ENCODE measurements around the gene SAMHD1.

SAMHD1 gene

GRCh38 chr20:36866164-36866563, 85.3 kb downstream of the SAMHD1 start:
- H3K9ac ChIP-seq (ENCODE audit: low read depth, low read length), result no peak overlapping the region
- no peaks in the 10 kb centered on the region for H3K36me3 ChIP-seq (ENCODE audit: insufficient read depth, low read depth, low read length)
- peaks cover 14% of the 10 kb centered on the region; the same call in 1 of the 2 replicates for H3K27me3 ChIP-seq (ENCODE audit: insufficient read depth, low read length)
- H3K4me3 ChIP-seq (ENCODE audit: low read length), result no peak overlapping the region
- no peak overlapping the region for H3K27ac ChIP-seq (ENCODE audit: low read length)
- H3K9me3 ChIP-seq (ENCODE audit: insufficient read depth, low read depth, low read length), result no peaks in the 10 kb centered on the region
- H3K4me1 ChIP-seq (ENCODE audit: insufficient read depth, low read length), result peaks cover 17% of the 10 kb centered on the region; the same call in 1 of the 2 replicates

- H3K9me3 ChIP-seq (ENCODE audit: insufficient read depth, low read depth, low read length), result no peaks in the 10 kb centered on the region
- H3K4me1 ChIP-seq (ENCODE audit: insufficient read depth, low read length), result peaks cover 18% of the 10 kb centered on the region; the same call in 1 of the 2 replicates
- no peak overlapping the region for H3K27ac ChIP-seq (ENCODE audit: low read length)
- H3K36me3 ChIP-seq (ENCODE audit: insufficient read depth, low read depth, low read length), result no peaks in the 10 kb centered on the region
- H3K9ac ChIP-seq (ENCODE audit: low read depth, low read length), result no peak overlapping the region
- no peak overlapping the region for H3K4me3 ChIP-seq (ENCODE audit: low read length)
- peaks cover 17% of the 10 kb centered on the region; the same call in 1 of the 2 replicates for H3K27me3 ChIP-seq (ENCODE audit: insufficient read depth, low read length)
Measured at GRCh38 chr20:36865861-36866149, 85.7 kb downstream of the SAMHD1 start.

GRCh38 chr20:36865076-36865860, 86.2 kb downstream of the SAMHD1 start:
- H3K27me3 ChIP-seq (ENCODE audit: insufficient read depth, low read length), result peaks cover 17% of the 10 kb centered on the region; the same call in 1 of the 2 replicates
- H3K27ac ChIP-seq (ENCODE audit: low read length), result no peak overlapping the region
- H3K4me3 ChIP-seq (ENCODE audit: low read length), result peak overlapping the region; percentile 44; the same call in 1 of the 2 replicates
- peak overlapping the region; percentile 60; the same call in 1 of the 2 replicates for H3K9ac ChIP-seq (ENCODE audit: low read depth, low read length)
- peaks cover 18% of the 10 kb centered on the region; the same call in 1 of the 2 replicates for H3K4me1 ChIP-seq (ENCODE audit: insufficient read depth, low read length)
- H3K36me3 ChIP-seq (ENCODE audit: insufficient read depth, low read depth, low read length), result no peaks in the 10 kb centered on the region
- H3K9me3 ChIP-seq (ENCODE audit: insufficient read depth, low read depth, low read length), result no peaks in the 10 kb centered on the region

GRCh38 chr20:36862857-36863668, 88.4 kb downstream of the SAMHD1 start:
- H3K4me3 ChIP-seq (ENCODE audit: low read length), result peak overlapping the region; percentile 77; the same call in 1 of the 2 replicates
- H3K36me3 ChIP-seq (ENCODE audit: insufficient read depth, low read depth, low read length), result no peaks in the 10 kb centered on the region
- H3K27ac ChIP-seq (ENCODE audit: low read length), result no peak overlapping the region
- H3K9ac ChIP-seq (ENCODE audit: low read depth, low read length), result no peak overlapping the region
- peaks cover 18% of the 10 kb centered on the region; the same call in 1 of the 2 replicates for H3K4me1 ChIP-seq (ENCODE audit: insufficient read depth, low read length)
- H3K9me3 ChIP-seq (ENCODE audit: insufficient read depth, low read depth, low read length), result no peaks in the 10 kb centered on the region
- peaks cover 17% of the 10 kb centered on the region; the same call in 1 of the 2 replicates for H3K27me3 ChIP-seq (ENCODE audit: insufficient read depth, low read length)

GRCh38 chr20:36861875-36862801, 89.4 kb downstream of the SAMHD1 start:
- Histone ChIP-seq H3K27ac (ENCODE audit: low read length) (no peak overlapping the region), H3K9me3 (ENCODE audit: insufficient read depth, low read depth, low read length) (no peaks in the 10 kb centered on the region), H3K9ac (ENCODE audit: low read depth, low read length) (peak overlapping the region; percentile 70; the same call in 1 of the 2 replicates), H3K36me3 (ENCODE audit: insufficient read depth, low read depth, low read length) (0 out of 2 replicates have a peak, but pooled peaks cover 4% of the 10 kb centered on the region), H3K4me3 (ENCODE audit: low read length) (peak overlapping the region; percentile 77), H3K4me1 (ENCODE audit: insufficient read depth, low read length) (peaks cover 18% of the 10 kb centered on the region; the same call in 1 of the 2 replicates), H3K27me3 (ENCODE audit: insufficient read depth, low read length) (peaks cover 17% of the 10 kb centered on the region; the same call in 1 of the 2 replicates)

- H3K9me3 ChIP-seq (ENCODE audit: insufficient read depth, low read depth, low read length), result no peaks in the 10 kb centered on the region
- H3K27me3 ChIP-seq (ENCODE audit: insufficient read depth, low read length), result peaks cover 17% of the 10 kb centered on the region; the same call in 1 of the 2 replicates
- peaks cover 18% of the 10 kb centered on the region; the same call in 1 of the 2 replicates for H3K4me1 ChIP-seq (ENCODE audit: insufficient read depth, low read length)
- H3K27ac ChIP-seq (ENCODE audit: low read length), result no peak overlapping the region
- H3K9ac ChIP-seq (ENCODE audit: low read depth, low read length), result peak overlapping the region; percentile 70; the same call in 1 of the 2 replicates
- H3K36me3 ChIP-seq (ENCODE audit: insufficient read depth, low read depth, low read length), result 0 out of 2 replicates have a peak, but pooled peaks cover 5% of the 10 kb centered on the region
- H3K4me3 ChIP-seq (ENCODE audit: low read length), result peak overlapping the region; percentile 77
Measured at GRCh38 chr20:36861625-36861874, 90.0 kb downstream of the SAMHD1 start.

- no peak overlapping the region for H3K27ac ChIP-seq (ENCODE audit: low read length)
- H3K36me3 ChIP-seq (ENCODE audit: insufficient read depth, low read depth, low read length), result 0 out of 2 replicates have a peak, but pooled peaks cover 5% of the 10 kb centered on the region
- H3K27me3 ChIP-seq (ENCODE audit: insufficient read depth, low read length), result peaks cover 17% of the 10 kb centered on the region; the same call in 1 of the 2 replicates
- H3K4me3 ChIP-seq (ENCODE audit: low read length), result peak overlapping the region; percentile 77
- peaks cover 18% of the 10 kb centered on the region; the same call in 1 of the 2 replicates for H3K4me1 ChIP-seq (ENCODE audit: insufficient read depth, low read length)
- no peak overlapping the region for H3K9ac ChIP-seq (ENCODE audit: low read depth, low read length)
- H3K9me3 ChIP-seq (ENCODE audit: insufficient read depth, low read depth, low read length), result no peaks in the 10 kb centered on the region
Measured at GRCh38 chr20:36860811-36861624, 90.5 kb downstream of the SAMHD1 start.

GRCh38 chr20:36860339-36860738, 91.2 kb downstream of the SAMHD1 start:
- peaks cover 13% of the 10 kb centered on the region for H3K4me1 ChIP-seq (ENCODE audit: insufficient read depth, low read length)
- H3K9me3 ChIP-seq (ENCODE audit: insufficient read depth, low read depth, low read length), result no peaks in the 10 kb centered on the region
- H3K27me3 ChIP-seq (ENCODE audit: insufficient read depth, low read length), result peaks cover 17% of the 10 kb centered on the region; the same call in 1 of the 2 replicates
- H3K4me3 ChIP-seq (ENCODE audit: low read length), result no peak overlapping the region
- H3K9ac ChIP-seq (ENCODE audit: low read depth, low read length), result no peak overlapping the region
- H3K36me3 ChIP-seq (ENCODE audit: insufficient read depth, low read depth, low read length), result 0 out of 2 replicates have a peak, but pooled peaks cover 5% of the 10 kb centered on the region
- no peak overlapping the region for H3K27ac ChIP-seq (ENCODE audit: low read length)

GRCh38 chr20:36859700-36860330, 91.7 kb downstream of the SAMHD1 start:
- Histone ChIP-seq H3K9ac (ENCODE audit: low read depth, low read length) (no peak overlapping the region), H3K4me1 (ENCODE audit: insufficient read depth, low read length) (peaks cover 9% of the 10 kb centered on the region), H3K9me3 (ENCODE audit: insufficient read depth, low read depth, low read length) (no peaks in the 10 kb centered on the region), H3K36me3 (ENCODE audit: insufficient read depth, low read depth, low read length) (0 out of 2 replicates have a peak, but pooled peaks cover 5% of the 10 kb centered on the region), H3K27me3 (ENCODE audit: insufficient read depth, low read length) (peaks cover 17% of the 10 kb centered on the region; the same call in 1 of the 2 replicates), H3K4me3 (ENCODE audit: low read length) (no peak overlapping the region), H3K27ac (ENCODE audit: low read length) (no peak overlapping the region)

- Histone ChIP-seq H3K4me1 (ENCODE audit: insufficient read depth, low read length) (peaks cover 7% of the 10 kb centered on the region; the same call in 1 of the 2 replicates), H3K9ac (ENCODE audit: low read depth, low read length) (no peak overlapping the region), H3K27me3 (ENCODE audit: insufficient read depth, low read length) (peaks cover 17% of the 10 kb centered on the region; the same call in 1 of the 2 replicates), H3K36me3 (ENCODE audit: insufficient read depth, low read depth, low read length) (0 out of 2 replicates have a peak, but pooled peaks cover 5% of the 10 kb centered on the region), H3K9me3 (ENCODE audit: insufficient read depth, low read depth, low read length) (no peaks in the 10 kb centered on the region), H3K4me3 (ENCODE audit: low read length) (no peak overlapping the region), H3K27ac (ENCODE audit: low read length) (no peak overlapping the region)
Measured at GRCh38 chr20:36859282-36859555, 92.3 kb downstream of the SAMHD1 start.
